Parathyroid adenoma (tissue), 2 donors: Measurements from ENCODE around the gene EXOC3.
"Not testable (repeated sequence)": the region's sequence is repeated elsewhere in the genome, so short reads cannot be mapped to it uniquely, and the experiment has no call there.

Experiments used
- H2AFZ ChIP-seq: fragments of 300-600 bp; sonication (generic); one replicate; pipeline ENCODE4 v1.7.0; 2017; ENCODE audit warnings: antibody characterized with exemption, mild to moderate bottlenecking
- H3K27ac ChIP-seq: fragments of 300-600 bp; sonication (generic); one replicate; pipeline ENCODE4 v1.7.0; 2017
- H3K27me3 ChIP-seq: fragments of 300-600 bp; sonication (generic); one replicate; pipeline ENCODE4 v1.7.0; 2017; ENCODE audit warnings: low read length; ENCODE audit not compliant: control insufficient read depth, insufficient read depth
- H3K36me3 ChIP-seq: fragments of 300-600 bp; sonication (generic); one replicate; pipeline ENCODE4 v1.7.0; 2017; ENCODE audit warnings: low read length; ENCODE audit not compliant: control insufficient read depth, insufficient read depth
- H3K4me1 ChIP-seq: fragments of 300-600 bp; sonication (generic); one replicate; pipeline ENCODE4 v1.7.0; 2017; ENCODE audit warnings: control low read depth
- H3K4me2 ChIP-seq: fragments of 300-600 bp; sonication (generic); one replicate; pipeline ENCODE4 v1.7.0; 2017; ENCODE audit warnings: low read length
- H3K4me3 ChIP-seq: fragments of 300-600 bp; sonication (generic); one replicate; pipeline ENCODE4 v1.7.0; 2017; ENCODE audit warnings: low read depth, low read length
- H3K79me2 ChIP-seq: fragments of 300-600 bp; sonication (generic); one replicate; pipeline ENCODE4 v1.7.0; 2017; ENCODE audit warnings: control low read depth
- H3K9ac ChIP-seq: fragments of 300-600 bp; sonication (generic); one replicate; pipeline ENCODE4 v1.7.0; 2017; ENCODE audit warnings: mild to moderate bottlenecking
- H3K9me3 ChIP-seq: fragments of 300-600 bp; sonication (generic); one replicate; pipeline ENCODE4 v1.7.0; 2017; ENCODE audit warnings: low read length; ENCODE audit not compliant: control insufficient read depth
- CTCF ChIP-seq: fragments of 300-600 bp; sonication (generic); IDR thresholded peaks from one replicate; pipeline ENCODE4 v1.7.0; 2017; ENCODE audit warnings: antibody characterized with exemption, mild to moderate bottlenecking
- donor health status: primary hyperparathyroidism.

EXOC3 gene

GRCh38 chr5:505951-506525 is 63.1 kb downstream of the EXOC3 start:
- Histone ChIP-seq H3K27ac (no peak overlapping the region), H3K36me3 (no peaks in the 10 kb centered on the region)

GRCh38 chr5:507986-508575 is 65.1 kb downstream of the EXOC3 start:
- not testable (repeated sequence) for H3K27me3 ChIP-seq, H2AFZ ChIP-seq, H3K9ac ChIP-seq, H3K4me3 ChIP-seq, H3K4me1 ChIP-seq, H3K79me2 ChIP-seq, H3K9me3 ChIP-seq, H3K4me2 ChIP-seq, H3K36me3 ChIP-seq, H3K27ac ChIP-seq

More at GRCh38 chr5:505951-506525, 63.1 kb downstream of the EXOC3 start:
- Histone ChIP-seq H3K4me3 (no peak overlapping the region), H3K9ac (no peak overlapping the region), H3K9me3 (no peaks in the 10 kb centered on the region), H3K4me2 (no peak overlapping the region), H3K27me3 (no peaks in the 10 kb centered on the region), H2AFZ (no peak overlapping the region), H3K4me1 (no peaks in the 10 kb centered on the region), H3K79me2 (no peaks in the 10 kb centered on the region)
- no peak for TF ChIP-seq CTCF

DNA sequence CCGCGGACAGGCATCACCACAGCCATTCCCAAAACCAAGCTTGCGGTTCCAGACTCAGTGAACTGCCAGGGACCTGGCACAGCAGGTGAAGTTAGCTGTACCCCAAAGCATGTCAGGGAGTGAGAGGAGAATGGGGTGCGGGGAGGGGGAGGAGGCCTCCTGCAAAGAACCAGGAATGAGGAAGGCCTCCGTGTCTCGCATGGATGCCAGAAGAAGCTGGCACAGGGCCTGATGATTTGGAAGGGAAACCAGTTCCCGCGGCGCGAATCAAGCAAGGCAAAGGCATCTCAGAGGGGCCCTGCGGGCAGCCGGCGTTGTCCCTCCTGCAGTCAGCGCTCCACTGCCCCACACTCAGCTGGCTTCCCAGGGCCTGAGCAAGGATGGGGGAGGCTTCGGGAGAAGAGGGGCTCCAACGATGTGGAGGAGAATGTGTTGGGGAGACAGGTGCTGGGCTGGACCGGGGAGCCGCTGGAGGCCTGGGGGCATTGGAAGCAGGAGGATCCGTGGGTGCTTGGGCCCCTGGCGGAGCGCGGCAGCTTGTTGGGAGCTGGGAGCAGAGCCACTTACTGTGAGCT is 66.7 kb downstream of the EXOC3 start:
- Histone ChIP-seq H3K4me1 (no peaks in the 10 kb centered on the region), H2AFZ (no peak overlapping the region), H3K9ac (no peak overlapping the region), H3K27ac (no peak overlapping the region), H3K27me3 (no peaks in the 10 kb centered on the region), H3K4me3 (no peak overlapping the region), H3K9me3 (no peaks in the 10 kb centered on the region), H3K36me3 (no peaks in the 10 kb centered on the region), H3K79me2 (no peaks in the 10 kb centered on the region), H3K4me2 (no peak overlapping the region)
- TF ChIP-seq CTCF, result no peak

- Histone ChIP-seq H3K4me3 (no peak overlapping the region), H3K36me3 (no peaks in the 10 kb centered on the region), H3K27me3 (no peaks in the 10 kb centered on the region), H3K9ac (no peak overlapping the region), H3K4me2 (no peak overlapping the region), H2AFZ (no peak overlapping the region), H3K27ac (no peak overlapping the region), H3K4me1 (no peaks in the 10 kb centered on the region), H3K79me2 (no peaks in the 10 kb centered on the region), H3K9me3 (no peaks in the 10 kb centered on the region)
- no peak for TF ChIP-seq CTCF
Measured at GRCh38 chr5:510521-510920, 67.5 kb downstream of the EXOC3 start.

GRCh38 chr5:511476-511875 is 68.5 kb downstream of the EXOC3 start:
- Histone ChIP-seq H3K4me3 (no peak overlapping the region), H3K4me2 (no peak overlapping the region), H3K36me3 (no peaks in the 10 kb centered on the region), H2AFZ (no peak overlapping the region), H3K27me3 (no peaks in the 10 kb centered on the region), H3K4me1 (no peaks in the 10 kb centered on the region), H3K79me2 (no peaks in the 10 kb centered on the region), H3K9ac (no peak overlapping the region), H3K9me3 (no peaks in the 10 kb centered on the region), H3K27ac (no peak overlapping the region)
- TF ChIP-seq CTCF, result no peak
